Ureter (tissue), 1 donor: ENCODE results near the gene CRAT. TPM values are rescaled to one million over a fixed set of nuclear protein-coding genes. Genes with fewer than 3 reads are reported as not detected.

Experiments
- DNase-seq: peaks from one replicate; pipeline ENCODE4 v3.0.0-alpha.2; 2020; ENCODE audit warnings: low spot score
- total RNA-seq: library from RNA; stranded (reverse); gene quantifications from one replicate; pipeline ENCODE4 v1.2.4, GENCODE V29; 2023
- donor health status: DM: yes; HTN: yes; CAD: no.

Gene CRAT
- total RNA-seq, 1 donor from 2014 or later: 42.1 TPM

- DNase-seq: no peak
These were observed 47.5 kb downstream of the CRAT start for GRCh38 chr9:129063061-129063460.

DNA sequence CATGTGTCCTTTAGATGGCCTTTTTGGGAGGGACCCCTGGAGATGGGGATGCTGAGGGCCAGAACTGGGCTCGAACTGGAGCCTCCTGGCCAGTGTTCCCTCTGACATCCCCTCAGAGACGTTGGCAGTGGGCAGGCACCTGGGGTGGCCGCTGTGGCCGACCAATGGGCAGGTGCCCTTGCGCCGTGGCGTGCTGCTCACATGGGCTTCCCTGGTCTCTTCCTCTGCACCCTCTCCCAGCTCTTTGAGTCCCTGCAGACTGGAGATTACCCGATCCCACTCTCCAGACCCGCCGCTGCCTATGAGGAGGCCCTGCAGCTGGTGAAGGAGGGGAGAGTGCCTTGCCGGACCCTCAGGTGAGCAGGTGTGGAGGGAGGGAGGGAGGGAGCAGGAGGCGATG lies 49.6 kb downstream of the CRAT start:
- DNase-seq: no peak

GRCh38 chr9:129059796-129060785 lies 50.5 kb downstream of the CRAT start:
- no peak for DNase-seq

GRCh38 chr9:129058965-129059795 lies 51.4 kb downstream of the CRAT start:
- DNase-seq: no peak

GRCh38 chr9:129054163-129054851 lies 56.3 kb downstream of the CRAT start:
- no peak for DNase-seq

DNA sequence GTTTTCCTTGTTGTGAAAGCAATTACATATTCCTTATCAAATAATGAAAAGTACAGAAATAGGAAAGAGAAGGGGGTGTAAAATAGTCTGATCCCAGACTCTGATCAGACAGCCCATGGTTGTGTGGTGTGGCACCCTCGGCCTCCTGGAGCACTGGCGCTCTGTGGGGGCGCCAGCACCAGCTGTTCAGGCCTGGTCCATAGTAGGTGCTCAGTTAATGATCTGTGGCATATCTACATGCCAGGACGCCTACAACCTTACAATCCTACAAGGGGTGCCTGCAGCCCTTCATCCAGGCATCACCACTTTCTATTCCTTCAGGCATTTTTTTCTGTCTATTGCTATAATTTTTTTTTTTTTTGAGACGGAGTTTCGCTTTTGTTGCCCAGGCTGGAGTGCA lies 57.6 kb downstream of the CRAT start:
- no peak for DNase-seq

- DNase-seq: peak; percentile 93
These were observed 58.0 kb downstream of the CRAT start for GRCh38 chr9:129052592-129052991.

Other genes with a start within 250 kb of the CRAT start
- 13.0 TPM for gene KYAT1, start 228.8 kb downstream of the CRAT start, total RNA-seq
- 37.1 TPM for gene LRRC8A, start 228.7 kb downstream of the CRAT start, total RNA-seq
- 26.6 TPM for gene PHYHD1, start 189.8 kb downstream of the CRAT start, total RNA-seq
- 14.2 TPM for gene DOLK, start 163.2 kb downstream of the CRAT start, total RNA-seq
- 52.1 TPM for gene NUP188, start 163.1 kb downstream of the CRAT start, total RNA-seq
- gene SH3GLB2, start 82.5 kb downstream of the CRAT start, total RNA-seq: 317 TPM
- gene MIGA2, start 74.2 kb downstream of the CRAT start, total RNA-seq: 58.2 TPM
- gene DOLPP1, start 29.7 kb downstream of the CRAT start, total RNA-seq: 18.2 TPM
- 143 TPM for gene PTPA, start 622 bp upstream of the CRAT start, total RNA-seq
- gene IER5L, start 67.5 kb upstream of the CRAT start, total RNA-seq: 16.0 TPM